Activated CD8-positive, alpha-beta T cell treated with anti-CD3 and anti-CD28 coated beads for 36 hours (primary cell): ENCODE data around the gene AATF. TPM values are rescaled to one million over a fixed set of nuclear protein-coding genes. Genes with fewer than 3 reads are reported as not detected.

Experiments used
- ATAC-seq: fragments of 200-7000 bp; cut with Tn5 transposase; one replicate; pipeline ENCODE4 v1.10.0; 2021; ENCODE audit warnings: mild to moderate bottlenecking, moderate library complexity
- CTCF ChIA-PET: fragments of 350-600 bp; sonication (Branson Sonifier 250); formaldehyde crosslinking; loops from one replicate; lab custom pipeline; 2021; ENCODE audit warnings: antibody characterized with exemption; lab: Charles Lee
- POLR2A ChIA-PET: fragments of 350-600 bp; sonication (Branson Sonifier 250); formaldehyde crosslinking; loops from one replicate; lab custom pipeline; 2021; ENCODE audit warnings: antibody characterized with exemption; lab: Charles Lee
- DNase-seq: peaks from one replicate; pipeline ENCODE4 v3.0.0-alpha.2; 2020
- H3K27ac Mint-ChIP-seq: one replicate; pipeline ENCODE4 v1.8.0; 2021; ENCODE audit warnings: mild to moderate bottlenecking, mixed read lengths
- H3K27me3 Mint-ChIP-seq: one replicate; pipeline ENCODE4 v1.8.0; 2021; ENCODE audit warnings: mixed read lengths
- H3K36me3 Mint-ChIP-seq: one replicate; pipeline ENCODE4 v1.8.0; 2021; ENCODE audit warnings: low read depth, mixed read lengths
- H3K4me1 Mint-ChIP-seq: one replicate; pipeline ENCODE4 v1.8.0; 2021; ENCODE audit warnings: low read depth, mixed read lengths
- H3K4me3 Mint-ChIP-seq: one replicate; pipeline ENCODE4 v1.8.0; 2021; ENCODE audit warnings: mild to moderate bottlenecking, moderate library complexity, mixed read lengths
- H3K9me3 Mint-ChIP-seq: one replicate; pipeline ENCODE4 v1.8.0; 2021; ENCODE audit warnings: mixed read lengths
- intact Hi-C: fragments of 100-400 bp; cut with micrococcal nuclease; formaldehyde crosslinking; loops from one replicate; pipeline ENCODE4 v1.10.0; 2022
- total RNA-seq, 2 experiments: library from RNA; stranded (reverse); gene quantifications; one replicate each; pipeline ENCODE4 v1.2.3, GENCODE V29; 2021
- TF ChIP-seq, protein P1 (sequence below): fragments of 200-600 bp; IDR thresholded peaks from one replicate; pipeline ENCODE4 v1.8.0; 2022; ENCODE audit warnings: antibody characterized with exemption, mild to moderate bottlenecking

The AATF gene
- total RNA-seq, 2 experiments from 2014 or later = 81.8 to 90.3 TPM

DNA sequence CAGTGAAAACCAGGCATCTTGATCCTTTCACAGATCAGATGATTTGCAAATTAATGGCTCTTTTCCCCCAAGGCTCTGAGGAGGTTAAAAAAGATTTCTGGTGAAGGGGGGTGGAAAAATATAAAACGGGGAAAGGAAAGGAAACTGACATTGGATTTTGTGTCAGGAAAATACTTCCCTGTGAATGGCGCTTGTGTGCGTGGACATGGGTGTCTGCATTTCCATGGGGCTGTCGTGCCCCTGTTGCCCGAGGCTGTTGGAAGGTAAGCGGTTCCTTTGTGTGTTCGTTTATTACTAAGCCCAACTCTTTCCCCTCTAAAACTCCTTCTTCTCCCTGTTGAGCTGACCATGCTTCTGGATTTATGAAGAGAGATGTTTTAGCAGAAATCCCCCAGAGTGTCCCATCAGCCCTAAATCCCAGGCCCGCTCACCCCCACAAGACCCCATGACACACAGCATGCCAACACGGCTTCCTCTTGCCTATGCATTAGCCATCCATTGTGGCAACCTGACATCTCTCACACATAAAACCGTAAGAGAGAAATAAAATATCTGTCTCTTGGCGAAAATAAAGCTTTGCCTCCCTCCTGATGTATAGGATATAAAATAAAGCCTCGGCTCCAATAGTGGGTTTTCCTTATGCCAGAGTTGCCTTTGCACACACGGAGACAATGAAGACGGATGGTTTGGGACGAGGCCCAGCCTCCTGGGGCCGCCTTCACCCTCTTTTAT lies 18.7 kb upstream of the AATF start:
- no peak overlapping the region for H3K27ac Mint-ChIP-seq
- H3K27me3 Mint-ChIP-seq = peaks cover 75% of the 10 kb centered on the region
- H3K36me3 Mint-ChIP-seq = no peaks in the 10 kb centered on the region
- no peaks in the 10 kb centered on the region for H3K9me3 Mint-ChIP-seq
- TF ChIP-seq, protein P1, sequence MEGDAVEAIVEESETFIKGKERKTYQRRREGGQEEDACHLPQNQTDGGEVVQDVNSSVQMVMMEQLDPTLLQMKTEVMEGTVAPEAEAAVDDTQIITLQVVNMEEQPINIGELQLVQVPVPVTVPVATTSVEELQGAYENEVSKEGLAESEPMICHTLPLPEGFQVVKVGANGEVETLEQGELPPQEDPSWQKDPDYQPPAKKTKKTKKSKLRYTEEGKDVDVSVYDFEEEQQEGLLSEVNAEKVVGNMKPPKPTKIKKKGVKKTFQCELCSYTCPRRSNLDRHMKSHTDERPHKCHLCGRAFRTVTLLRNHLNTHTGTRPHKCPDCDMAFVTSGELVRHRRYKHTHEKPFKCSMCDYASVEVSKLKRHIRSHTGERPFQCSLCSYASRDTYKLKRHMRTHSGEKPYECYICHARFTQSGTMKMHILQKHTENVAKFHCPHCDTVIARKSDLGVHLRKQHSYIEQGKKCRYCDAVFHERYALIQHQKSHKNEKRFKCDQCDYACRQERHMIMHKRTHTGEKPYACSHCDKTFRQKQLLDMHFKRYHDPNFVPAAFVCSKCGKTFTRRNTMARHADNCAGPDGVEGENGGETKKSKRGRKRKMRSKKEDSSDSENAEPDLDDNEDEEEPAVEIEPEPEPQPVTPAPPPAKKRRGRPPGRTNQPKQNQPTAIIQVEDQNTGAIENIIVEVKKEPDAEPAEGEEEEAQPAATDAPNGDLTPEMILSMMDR = no peak
- ChIA-PET POLR2A (interaction anchor here (1.1 kb wide), 1 partner anchor 19 kb away, joined by 7 read pairs; the partner anchor contains the start of gene AATF), CTCF (no interaction called here)
- ATAC-seq (no peak), DNase-seq (no peak)
- peaks cover 38% of the 10 kb centered on the region for H3K4me1 Mint-ChIP-seq
- H3K4me3 Mint-ChIP-seq = no peak overlapping the region
- intact Hi-C loops = loop anchor here (10.0 kb wide), 1 partner anchor 205 kb away; no protein-coding TSS in a partner anchor

GRCh38 chr17:36930583-36930900 lies 18.2 kb upstream of the AATF start:
- H3K4me1 Mint-ChIP-seq = peaks cover 43% of the 10 kb centered on the region
- TF ChIP-seq, protein P1 = no peak

DNA sequence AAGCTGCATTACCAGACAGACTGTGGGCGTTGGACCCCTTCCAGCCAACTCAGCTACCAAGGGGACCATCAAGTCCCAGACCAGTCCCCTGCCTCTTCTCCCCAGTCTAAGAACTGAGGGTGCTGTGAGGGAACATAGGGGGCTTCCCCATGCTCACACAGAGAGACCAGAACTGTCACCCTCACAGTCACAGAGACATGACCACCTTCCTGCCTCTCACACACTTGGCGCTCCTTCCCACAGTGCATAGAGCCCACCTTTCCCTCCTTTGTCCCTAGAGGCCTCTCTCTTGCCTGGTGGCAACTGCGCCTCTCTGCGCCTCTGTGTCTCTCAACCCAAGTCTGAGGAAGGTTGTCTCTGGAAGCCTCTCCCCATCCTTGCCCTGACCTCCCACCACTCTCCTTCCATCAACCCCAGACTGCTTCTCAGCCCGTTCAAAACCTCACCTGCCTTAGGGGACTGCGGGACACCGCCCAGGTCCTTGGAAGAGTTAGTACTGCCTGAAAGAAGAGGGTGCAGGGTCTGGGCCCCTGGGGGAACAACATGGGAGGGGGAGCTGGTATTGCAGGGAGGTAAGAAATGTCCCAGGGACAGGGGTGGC lies 17.6 kb upstream of the AATF start:
- Mint-ChIP-seq H3K4me3 (no peak overlapping the region), H3K36me3 (no peaks in the 10 kb centered on the region), H3K4me1 (peaks cover 47% of the 10 kb centered on the region), H3K27me3 (peaks cover 86% of the 10 kb centered on the region), H3K27ac (no peak overlapping the region), H3K9me3 (no peaks in the 10 kb centered on the region)
- no peak for ATAC-seq
- TF ChIP-seq, protein P1 = no peak
- intact Hi-C loops = loop anchor here (10.0 kb wide), 1 partner anchor 206 kb away; no protein-coding TSS in a partner anchor
- CTCF ChIA-PET = no interaction called here
- POLR2A ChIA-PET = interaction anchor here (1.1 kb wide), 1 partner anchor 18 kb away, joined by 7 read pairs; the partner anchor contains the start of gene AATF
- DNase-seq = no peak

More at GRCh38 chr17:36930583-36930900, 18.2 kb upstream of the AATF start:
- H3K27me3 Mint-ChIP-seq = peaks cover 81% of the 10 kb centered on the region
- no peak overlapping the region for H3K4me3 Mint-ChIP-seq
- CTCF ChIA-PET = no interaction called here
- intact Hi-C loops = loop anchor here (10.0 kb wide), 1 partner anchor 206 kb away; no protein-coding TSS in a partner anchor
- no peaks in the 10 kb centered on the region for H3K9me3 Mint-ChIP-seq
- ATAC-seq (no peak), DNase-seq (no peak)
- H3K27ac Mint-ChIP-seq = no peak overlapping the region
- H3K36me3 Mint-ChIP-seq = no peaks in the 10 kb centered on the region
- POLR2A ChIA-PET = interaction anchor here (1.1 kb wide), 1 partner anchor 18 kb away, joined by 7 read pairs; the partner anchor contains the start of gene AATF

- Mint-ChIP-seq H3K36me3 (no peaks in the 10 kb centered on the region), H3K27me3 (peaks cover 87% of the 10 kb centered on the region), H3K4me3 (peak overlapping the region; percentile 36), H3K27ac (no peak overlapping the region), H3K4me1 (peaks cover 52% of the 10 kb centered on the region), H3K9me3 (no peaks in the 10 kb centered on the region)
- TF ChIP-seq, protein P1 = no peak
- POLR2A ChIA-PET = interaction anchor here (1.2 kb wide), 1 partner anchor 12 kb away, joined by 3 read pairs; no protein-coding TSS in a partner anchor
- intact Hi-C loops = loop anchor here (10.0 kb wide), 1 partner anchor 207 kb away; no protein-coding TSS in a partner anchor
- ATAC-seq (no peak), DNase-seq (no peak)
- CTCF ChIA-PET = no interaction called here
These were observed 16.9 kb upstream of the AATF start for GRCh38 chr17:36931697-36932382.
